Tongue (tissue), 2 donors: ENCODE measurements around the gene BATF. TPM values are rescaled to one million over a fixed set of nuclear protein-coding genes. Genes with fewer than 3 reads are reported as not detected.
"Not testable (repeated sequence)": the region's sequence is repeated elsewhere in the genome, so short reads cannot be mapped to it uniquely, and the experiment has no call there.

Experiments used
- DNase-seq: peaks from one replicate; pipeline ENCODE4 v3.0.0-alpha.2; 2015
- total RNA-seq: library from RNA; depleted of rRNA; stranded (reverse); fragments of >200 nt; gene quantifications from one replicate; pipeline ENCODE4 v1.2.3, GENCODE V29; 2014

Gene BATF
- total RNA-seq = not detected

GRCh38 chr14:75522224-75522982 is at the start of gene BATF:
TSS of gene BATF (plus strand) at chr14:75522469. CDS start at chr14:75522683, 214 bp downstream.
- DNase-seq = no peak

GRCh38 chr14:75474127-75474526 is 48.1 kb upstream of the BATF start:
- not testable (repeated sequence) for DNase-seq

GRCh38 chr14:75476274-75476995 is 45.8 kb upstream of the BATF start:
- peak; percentile 71 for DNase-seq

GRCh38 chr14:75477881-75478280 is 44.4 kb upstream of the BATF start:
- DNase-seq = no peak

GRCh38 chr14:75479770-75480600 is 42.3 kb upstream of the BATF start:
- peak; percentile 26 for DNase-seq

GRCh38 chr14:75482366-75482765 is 39.9 kb upstream of the BATF start:
- no peak for DNase-seq

GRCh38 chr14:75484711-75485429 is 37.4 kb upstream of the BATF start:
- no peak for DNase-seq

GRCh38 chr14:75486318-75486717 is 36.0 kb upstream of the BATF start:
- no peak for DNase-seq

- DNase-seq = no peak
These were observed 35.1 kb upstream of the BATF start for GRCh38 chr14:75487155-75487671.

GRCh38 chr14:75489480-75489837 is 32.8 kb upstream of the BATF start:
- DNase-seq = no peak

- DNase-seq = no peak
These were observed 30.8 kb upstream of the BATF start for GRCh38 chr14:75491376-75491978.

- DNase-seq = no peak
These were observed 29.3 kb upstream of the BATF start for GRCh38 chr14:75492832-75493591.

GRCh38 chr14:75493592-75494087 is 28.6 kb upstream of the BATF start:
- no peak for DNase-seq

- no peak for DNase-seq
These were observed 27.4 kb upstream of the BATF start for GRCh38 chr14:75494896-75495295.

- no peak for DNase-seq
These were observed 26.9 kb upstream of the BATF start for GRCh38 chr14:75495399-75495798.

GRCh38 chr14:75495882-75496281 is 26.4 kb upstream of the BATF start:
- no peak for DNase-seq

GRCh38 chr14:75496755-75497154 is 25.5 kb upstream of the BATF start:
- DNase-seq = no peak

GRCh38 chr14:75497191-75497590 is 25.1 kb upstream of the BATF start:
- DNase-seq = no peak

- DNase-seq = no peak
These were observed 24.6 kb upstream of the BATF start for GRCh38 chr14:75497701-75498100.

GRCh38 chr14:75499084-75499875 is 23.0 kb upstream of the BATF start:
- no peak for DNase-seq
